GM13976 (cell line): ENCODE results near the gene ITGA8.

Experiments used
- DNase-seq: peaks from one replicate; pipeline ENCODE4 v3.0.0; 2012; ENCODE audit warnings: low spot score
- CTCF ChIP-seq: IDR thresholded peaks from 2 replicates; pipeline ENCODE4 v1.5.1; 2012; ENCODE audit warnings: borderline replicate concordance, mild to moderate bottlenecking; ENCODE audit not compliant: insufficient read depth; ENCODE audit errors: extremely low read depth, missing control alignments, control extremely low read depth
- in situ Hi-C: fragments of 300-500 bp; cut with MboI; formaldehyde crosslinking; loops from one replicate; pipeline ENCODE4 v1.12.0; 2022; ENCODE audit warnings: low sequenced_read_pairs, mixed read lengths, inconsistent platforms; ENCODE audit not compliant: unreplicated experiment

Gene ITGA8

GRCh38 chr10:15743443-15743842 lies 23.7 kb upstream of the ITGA8 start:
- DNase-seq, result no peak
- in situ Hi-C loops, result no loop called here
- TF ChIP-seq CTCF, result no peak

- DNase-seq, result no peak
- no peak for TF ChIP-seq CTCF
- in situ Hi-C loops, result no loop called here
These were observed 23.1 kb upstream of the ITGA8 start for GRCh38 chr10:15742836-15743235.

- TF ChIP-seq CTCF, result no peak
- no peak for DNase-seq
- in situ Hi-C loops, result no loop called here
These were observed 22.4 kb upstream of the ITGA8 start for GRCh38 chr10:15742102-15742501.

GRCh38 chr10:15741581-15741980 lies 21.9 kb upstream of the ITGA8 start:
- in situ Hi-C loops, result no loop called here
- TF ChIP-seq CTCF, result no peak
- no peak for DNase-seq

- in situ Hi-C loops, result no loop called here
- no peak for TF ChIP-seq CTCF
These were observed 20.5 kb upstream of the ITGA8 start for GRCh38 chr10:15740261-15740660.

GRCh38 chr10:15739254-15739970 lies 19.7 kb upstream of the ITGA8 start:
- no peak for TF ChIP-seq CTCF
- in situ Hi-C loops, result no loop called here
- DNase-seq, result no peak

More at GRCh38 chr10:15740261-15740660, 20.5 kb upstream of the ITGA8 start:
- no peak for DNase-seq
